Neural progenitor cell (in vitro differentiated cells): ENCODE measurements around the gene MNS1. TPM values are rescaled to one million over a fixed set of nuclear protein-coding genes. Genes with fewer than 3 reads are reported as not detected.

ENCODE experiments used
- DNase-seq: peaks from one replicate; pipeline ENCODE4 v3.0.0-alpha.2; 2016; ENCODE audit warnings: low spot score
- H2AFZ ChIP-seq: fragments of 200-600 bp; sonication (generic); replicated peaks from 2 replicates; pipeline ENCODE4 v1.6.1; 2016; ENCODE audit warnings: antibody characterized with exemption
- H3F3A ChIP-seq: fragments of 200-600 bp; sonication (generic); 2 replicates; pipeline ENCODE4 v1.6.1; 2016; ENCODE audit warnings: antibody characterized with exemption, low read depth
- H3K27ac ChIP-seq: fragments of 200-600 bp; sonication (generic); 2 replicates; pipeline ENCODE4 v1.5.1; 2016; ENCODE audit warnings: mild to moderate bottlenecking
- H3K27me3 ChIP-seq: fragments of 200-600 bp; sonication (generic); 2 replicates; pipeline ENCODE4 v1.6.1; 2016; ENCODE audit warnings: mild to moderate bottlenecking, moderate library complexity
- H3K36me3 ChIP-seq: fragments of 200-600 bp; sonication (generic); 2 replicates; pipeline ENCODE4 v1.5.1; 2016
- H3K4me1 ChIP-seq: fragments of 200-600 bp; sonication (generic); 2 replicates; pipeline ENCODE4 v1.6.1; 2016; ENCODE audit warnings: mixed run types
- H3K4me2 ChIP-seq: fragments of 200-600 bp; sonication (generic); 2 replicates; pipeline ENCODE4 v1.6.1; 2016
- H3K4me3 ChIP-seq: fragments of 200-600 bp; sonication (generic); 2 replicates; pipeline ENCODE4 v1.5.1; 2016
- H3K79me2 ChIP-seq: fragments of 200-600 bp; sonication (generic); 2 replicates; pipeline ENCODE4 v1.6.1; 2016; ENCODE audit warnings: low read depth
- H3K9ac ChIP-seq: fragments of 200-600 bp; sonication (generic); 2 replicates; pipeline ENCODE4 v1.6.1; 2016
- H3K9me3 ChIP-seq: fragments of 200-600 bp; sonication (generic); 2 replicates; pipeline ENCODE4 v1.5.1; 2016; ENCODE audit warnings: low read depth
- H4K20me1 ChIP-seq: fragments of 200-600 bp; sonication (generic); 2 replicates; pipeline ENCODE4 v1.6.1; 2016; ENCODE audit warnings: low read depth
- H3K27ac Mint-ChIP-seq: 3 replicates; pipeline ENCODE4 v1.8.0; 2021; ENCODE audit warnings: mixed read lengths
- H3K27me3 Mint-ChIP-seq: 2 replicates; pipeline ENCODE4 v1.8.0; 2022; ENCODE audit warnings: low read depth, mild to moderate bottlenecking, inconsistent platforms, moderate library complexity, mixed read lengths; ENCODE audit not compliant: insufficient read depth
- H3K36me3 Mint-ChIP-seq: 3 replicates; pipeline ENCODE4 v1.8.0; 2021; ENCODE audit warnings: mixed read lengths
- H3K4me1 Mint-ChIP-seq: 3 replicates; pipeline ENCODE4 v1.8.0; 2021; ENCODE audit warnings: mixed read lengths
- H3K4me3 Mint-ChIP-seq: 3 replicates; pipeline ENCODE4 v1.8.0; 2021; ENCODE audit warnings: mild to moderate bottlenecking, moderate library complexity, mixed read lengths
- H3K9me3 Mint-ChIP-seq: 3 replicates; pipeline ENCODE4 v1.8.0; 2020; ENCODE audit warnings: mixed read lengths
- CTCF ChIP-seq: fragments of 200-600 bp; sonication (generic); IDR thresholded peaks from 2 replicates; pipeline ENCODE4 v1.5.1; 2017; ENCODE audit warnings: antibody characterized with exemption, mild to moderate bottlenecking
- EZH2 ChIP-seq: fragments of 200-600 bp; sonication (generic); IDR thresholded peaks from 2 replicates; pipeline ENCODE4 v1.6.1; 2017; ENCODE audit warnings: antibody characterized with exemption, mild to moderate bottlenecking, moderate library complexity
- EZH2phosphoT487 ChIP-seq: fragments of 200-600 bp; sonication (generic); IDR thresholded peaks from 2 replicates; pipeline ENCODE4 v1.6.1; 2017; ENCODE audit warnings: antibody characterized with exemption
- total RNA-seq: library from RNA; depleted of rRNA; stranded (reverse); fragments of >200 nt; gene quantifications from 2 replicates; pipeline ENCODE4 v1.2.3, GENCODE V29; 2015; ENCODE audit warnings: low replicate concordance

MNS1 gene
- total RNA-seq, 1 donor from 2014 or later = 6.2 TPM

- Mint-ChIP-seq H3K36me3 (peaks cover 2% of the 10 kb centered on the region), H3K27me3 (no peaks in the 10 kb centered on the region), H3K4me3 (no peak overlapping the region), H3K27ac (no peak overlapping the region), H3K9me3 (peaks cover 14% of the 10 kb centered on the region), H3K4me1 (no peaks in the 10 kb centered on the region)
- H3K4me3 ChIP-seq = no peak overlapping the region
- no peaks in the 10 kb centered on the region for H4K20me1 ChIP-seq
- no peak for DNase-seq
- H2AFZ ChIP-seq = no peak overlapping the region
- no peaks in the 10 kb centered on the region for H3K4me1 ChIP-seq
- no peak overlapping the region for H3K9ac ChIP-seq
- no peaks in the 10 kb centered on the region for H3F3A ChIP-seq
- H3K27me3 ChIP-seq = no peaks in the 10 kb centered on the region
- no peaks in the 10 kb centered on the region for H3K9me3 ChIP-seq
- no peak overlapping the region for H3K27ac ChIP-seq
- H3K4me2 ChIP-seq = no peak overlapping the region
- no peaks in the 10 kb centered on the region for H3K79me2 ChIP-seq
- H3K36me3 ChIP-seq = no peaks in the 10 kb centered on the region
- TF ChIP-seq CTCF (no peak), EZH2phosphoT487 (no peak), EZH2 (no peak)
These were observed 19.4 kb upstream of the MNS1 start for GRCh38 chr15:56484287-56484686.

- H3F3A ChIP-seq = no peaks in the 10 kb centered on the region
- H3K4me3 ChIP-seq = no peak overlapping the region
- no peaks in the 10 kb centered on the region for H3K4me1 ChIP-seq
- H3K27ac ChIP-seq = no peak overlapping the region
- H3K36me3 ChIP-seq = no peaks in the 10 kb centered on the region
- no peak overlapping the region for H3K4me2 ChIP-seq
- Mint-ChIP-seq H3K4me3 (no peak overlapping the region), H3K27me3 (no peaks in the 10 kb centered on the region), H3K9me3 (peaks cover 3% of the 10 kb centered on the region), H3K27ac (no peak overlapping the region), H3K4me1 (no peaks in the 10 kb centered on the region), H3K36me3 (peaks cover 7% of the 10 kb centered on the region)
- H4K20me1 ChIP-seq = no peaks in the 10 kb centered on the region
- H3K79me2 ChIP-seq = no peaks in the 10 kb centered on the region
- no peak overlapping the region for H3K9ac ChIP-seq
- H3K27me3 ChIP-seq = peaks cover 7% of the 10 kb centered on the region
- H2AFZ ChIP-seq = no peak overlapping the region
- TF ChIP-seq EZH2phosphoT487 = no peak
- TF ChIP-seq EZH2 = no peak
- no peak for TF ChIP-seq CTCF
- no peaks in the 10 kb centered on the region for H3K9me3 ChIP-seq
- no peak for DNase-seq
These were observed 10.4 kb upstream of the MNS1 start for GRCh38 chr15:56475351-56475750.

DNA sequence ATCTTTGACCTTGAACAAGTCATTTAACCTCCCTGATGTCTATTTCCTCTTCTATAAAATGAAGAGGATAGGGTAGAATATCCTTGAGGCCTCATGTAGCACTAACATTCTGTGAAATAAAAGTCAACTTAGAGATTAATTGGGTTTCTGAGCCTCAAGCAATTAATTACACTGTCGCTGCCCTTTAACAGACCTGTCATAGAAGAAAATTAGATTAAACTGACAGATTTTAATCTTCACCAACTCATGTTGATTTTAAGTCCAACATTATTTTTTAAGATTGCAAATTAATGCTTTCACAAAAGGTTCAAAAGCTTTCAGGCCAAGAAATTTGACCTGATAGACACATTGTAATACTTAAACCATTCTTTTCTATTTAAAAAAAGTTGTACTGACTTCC, 8.1 kb upstream of the MNS1 start:
- peaks cover 7% of the 10 kb centered on the region for H3K4me1 Mint-ChIP-seq
- no peak for DNase-seq
- H3K79me2 ChIP-seq = no peaks in the 10 kb centered on the region

More for the DNA sequence above, 8.1 kb upstream of the MNS1 start:
- Histone ChIP-seq H3K36me3 (no peaks in the 10 kb centered on the region), H3K9me3 (no peaks in the 10 kb centered on the region), H3K9ac (no peak overlapping the region), H2AFZ (no peak overlapping the region), H4K20me1 (no peaks in the 10 kb centered on the region), H3K4me2 (no peak overlapping the region), H3K4me3 (no peak overlapping the region), H3K27me3 (peaks cover 26% of the 10 kb centered on the region), H3F3A (no peaks in the 10 kb centered on the region), H3K4me1 (no peaks in the 10 kb centered on the region), H3K27ac (no peak overlapping the region)
- no peak overlapping the region for H3K27ac Mint-ChIP-seq
- H3K4me3 Mint-ChIP-seq = no peak overlapping the region
- TF ChIP-seq CTCF = no peak
- TF ChIP-seq EZH2 = no peak
- TF ChIP-seq EZH2phosphoT487 = no peak
- no peaks in the 10 kb centered on the region for H3K36me3 Mint-ChIP-seq
- no peaks in the 10 kb centered on the region for H3K27me3 Mint-ChIP-seq
- H3K9me3 Mint-ChIP-seq = no peaks in the 10 kb centered on the region
